Testis (tissue), 2 donors: ENCODE results near the gene WDR48.

ENCODE experiments used
- POLR2A ChIP-seq: fragments of 450-650 bp; IDR thresholded peaks from one replicate; pipeline ENCODE4 v1.6.1; 2017; ENCODE audit warnings: antibody characterized with exemption, mild to moderate bottlenecking, moderate library complexity
- TF ChIP-seq, protein P1 (sequence below), 3 experiments: fragments of 450-650 bp in 2 of 3; fragments of 200-600 bp in 1 of 3; sonication (generic) in 1 of 3; IDR thresholded peaks; one replicate each; pipeline ENCODE4 v1.5.1; 2016 to 2019; ENCODE audit warnings: antibody characterized with exemption in 3 of 3, mild to moderate bottlenecking in 2 of 3, moderate library complexity in 1 of 3

DNA sequence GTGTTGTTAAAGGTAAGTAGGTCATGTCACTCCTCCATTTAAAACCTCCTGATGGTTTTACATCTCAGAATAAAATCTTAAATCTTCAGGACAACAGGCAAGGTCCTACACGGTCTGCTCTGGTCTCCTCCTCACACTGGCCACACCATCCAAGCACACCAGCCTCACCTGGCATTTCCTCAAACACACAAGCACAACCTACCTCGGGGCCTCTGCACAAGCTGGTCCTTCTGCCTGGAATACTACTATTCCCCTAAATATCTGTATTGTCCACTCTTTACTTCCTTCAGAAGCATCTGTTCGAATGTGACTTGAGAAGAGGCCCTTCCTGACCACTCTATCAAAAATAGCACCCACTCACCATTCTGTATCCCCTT is 53.9 kb downstream of the WDR48 start:
- no peak for TF ChIP-seq POLR2A
- TF ChIP-seq, protein P1, sequence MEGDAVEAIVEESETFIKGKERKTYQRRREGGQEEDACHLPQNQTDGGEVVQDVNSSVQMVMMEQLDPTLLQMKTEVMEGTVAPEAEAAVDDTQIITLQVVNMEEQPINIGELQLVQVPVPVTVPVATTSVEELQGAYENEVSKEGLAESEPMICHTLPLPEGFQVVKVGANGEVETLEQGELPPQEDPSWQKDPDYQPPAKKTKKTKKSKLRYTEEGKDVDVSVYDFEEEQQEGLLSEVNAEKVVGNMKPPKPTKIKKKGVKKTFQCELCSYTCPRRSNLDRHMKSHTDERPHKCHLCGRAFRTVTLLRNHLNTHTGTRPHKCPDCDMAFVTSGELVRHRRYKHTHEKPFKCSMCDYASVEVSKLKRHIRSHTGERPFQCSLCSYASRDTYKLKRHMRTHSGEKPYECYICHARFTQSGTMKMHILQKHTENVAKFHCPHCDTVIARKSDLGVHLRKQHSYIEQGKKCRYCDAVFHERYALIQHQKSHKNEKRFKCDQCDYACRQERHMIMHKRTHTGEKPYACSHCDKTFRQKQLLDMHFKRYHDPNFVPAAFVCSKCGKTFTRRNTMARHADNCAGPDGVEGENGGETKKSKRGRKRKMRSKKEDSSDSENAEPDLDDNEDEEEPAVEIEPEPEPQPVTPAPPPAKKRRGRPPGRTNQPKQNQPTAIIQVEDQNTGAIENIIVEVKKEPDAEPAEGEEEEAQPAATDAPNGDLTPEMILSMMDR (IDR thresholded peaks at IDR 0.05): no peak
